HFF-Myc (cell line): Measurements from ENCODE around the gene EME2.

Source experiments
- DNase-seq: peaks from one replicate; pipeline ENCODE4 v3.0.0-alpha.2; 2011; ENCODE audit warnings: low read depth; ENCODE audit errors: extremely low read depth
- H3K4me3 ChIP-seq: replicated peaks from 2 replicates; pipeline ENCODE4 v1.5.1; 2011; ENCODE audit warnings: low read depth, mild to moderate bottlenecking, control low read depth, low read length
- TF ChIP-seq, protein P1 (sequence below): IDR thresholded peaks from 2 replicates; pipeline ENCODE4 v1.5.1; 2012; ENCODE audit warnings: mild to moderate bottlenecking, low read depth, low read length, control low read depth; ENCODE audit errors: missing control alignments

The EME2 gene

DNA sequence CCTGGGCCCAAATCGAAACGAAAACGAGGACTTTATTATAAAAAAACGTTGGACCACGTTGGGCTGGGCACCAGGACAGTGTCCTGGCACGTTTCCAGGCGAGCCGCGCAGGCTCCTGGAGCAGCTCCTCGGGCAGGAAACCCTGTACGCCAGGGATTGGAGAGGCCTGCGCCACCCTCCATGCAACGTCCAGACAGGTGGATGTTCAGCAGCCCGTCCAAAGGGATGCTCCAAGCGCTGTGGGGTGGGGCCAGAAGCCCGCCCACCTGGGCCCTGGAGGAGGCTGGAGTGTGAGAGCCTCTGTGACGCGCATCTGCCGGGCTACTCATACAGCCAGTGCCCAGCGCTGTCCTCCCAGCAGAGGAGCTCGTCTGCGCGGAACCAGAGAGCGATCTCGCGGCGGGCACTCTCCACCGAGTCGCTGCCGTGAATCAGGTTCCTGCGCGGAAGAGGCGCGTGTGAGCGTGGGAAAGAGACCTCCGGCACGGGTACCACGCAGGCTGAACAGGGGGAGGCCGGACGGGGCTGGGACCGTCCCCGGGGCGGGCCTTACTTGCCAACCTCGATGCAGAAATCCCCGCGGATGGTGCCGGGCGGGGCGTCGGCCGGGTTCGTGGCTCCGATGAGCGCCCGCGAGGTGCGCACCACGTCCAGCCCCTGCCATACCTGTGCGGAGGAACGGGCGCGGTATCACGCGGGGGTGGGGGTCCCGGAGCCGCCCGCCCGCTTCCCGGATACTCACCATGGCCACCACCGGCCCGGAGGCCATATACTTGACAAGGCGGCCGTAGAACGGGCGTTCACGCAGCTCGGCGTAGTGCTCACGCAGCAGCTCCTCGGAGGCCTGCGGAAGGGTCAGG lies 2.1 kb upstream of the EME2 start:
- peak overlapping the region; percentile 91 for H3K4me3 ChIP-seq
- TF ChIP-seq, protein P1, sequence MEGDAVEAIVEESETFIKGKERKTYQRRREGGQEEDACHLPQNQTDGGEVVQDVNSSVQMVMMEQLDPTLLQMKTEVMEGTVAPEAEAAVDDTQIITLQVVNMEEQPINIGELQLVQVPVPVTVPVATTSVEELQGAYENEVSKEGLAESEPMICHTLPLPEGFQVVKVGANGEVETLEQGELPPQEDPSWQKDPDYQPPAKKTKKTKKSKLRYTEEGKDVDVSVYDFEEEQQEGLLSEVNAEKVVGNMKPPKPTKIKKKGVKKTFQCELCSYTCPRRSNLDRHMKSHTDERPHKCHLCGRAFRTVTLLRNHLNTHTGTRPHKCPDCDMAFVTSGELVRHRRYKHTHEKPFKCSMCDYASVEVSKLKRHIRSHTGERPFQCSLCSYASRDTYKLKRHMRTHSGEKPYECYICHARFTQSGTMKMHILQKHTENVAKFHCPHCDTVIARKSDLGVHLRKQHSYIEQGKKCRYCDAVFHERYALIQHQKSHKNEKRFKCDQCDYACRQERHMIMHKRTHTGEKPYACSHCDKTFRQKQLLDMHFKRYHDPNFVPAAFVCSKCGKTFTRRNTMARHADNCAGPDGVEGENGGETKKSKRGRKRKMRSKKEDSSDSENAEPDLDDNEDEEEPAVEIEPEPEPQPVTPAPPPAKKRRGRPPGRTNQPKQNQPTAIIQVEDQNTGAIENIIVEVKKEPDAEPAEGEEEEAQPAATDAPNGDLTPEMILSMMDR = no peak
- no peak for DNase-seq

DNA sequence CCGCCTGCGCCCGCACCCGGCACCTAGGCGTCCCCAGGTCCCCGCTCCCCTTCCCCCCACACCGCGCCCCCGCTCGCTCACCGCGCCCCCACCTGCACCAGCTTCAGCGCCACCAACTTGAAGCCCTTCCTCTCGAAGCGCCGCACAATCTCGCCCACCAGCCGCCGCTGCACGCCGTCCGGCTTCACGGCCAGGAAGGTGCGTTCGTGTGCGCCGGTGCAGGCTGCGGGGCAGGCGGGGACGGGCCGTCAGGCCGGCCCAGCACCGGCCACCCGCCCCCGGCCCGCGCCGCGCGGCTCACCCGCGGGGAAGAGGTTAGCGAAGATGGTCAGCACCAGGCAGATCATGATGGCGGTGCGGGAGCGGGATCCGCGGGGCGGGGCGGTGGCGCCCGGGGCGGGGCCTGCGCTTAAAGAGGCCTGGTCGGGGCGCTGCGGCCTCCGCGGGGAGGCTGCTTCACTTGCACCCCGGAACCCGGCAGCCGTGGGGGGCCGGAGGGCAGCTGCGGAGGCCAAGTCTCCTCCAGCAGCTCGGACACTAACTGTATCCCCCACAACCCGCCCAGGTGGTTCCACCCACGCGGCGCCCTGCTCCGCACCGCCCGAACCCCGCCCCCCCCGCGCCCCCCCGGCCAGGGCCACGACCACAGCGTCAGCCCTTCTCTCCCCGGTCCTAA lies 1.3 kb upstream of the EME2 start, which contains the start of gene NME3:
TSS of gene NME3 (minus strand) at position 356 of the 676 bp plus-strand sequence. CDS start at position 347, 9 bp downstream.
- H3K4me3 ChIP-seq = peak within 1 kb of the TSS; percentile 91
- TF ChIP-seq, protein P1 = no peak
- no peak for DNase-seq

GRCh38 chr16:1771864-1772361 lies 697 bp upstream of the EME2 start:
- TF ChIP-seq, protein P1 = no peak
- no peak for DNase-seq
- H3K4me3 ChIP-seq = peak overlapping the region; percentile 91

DNA sequence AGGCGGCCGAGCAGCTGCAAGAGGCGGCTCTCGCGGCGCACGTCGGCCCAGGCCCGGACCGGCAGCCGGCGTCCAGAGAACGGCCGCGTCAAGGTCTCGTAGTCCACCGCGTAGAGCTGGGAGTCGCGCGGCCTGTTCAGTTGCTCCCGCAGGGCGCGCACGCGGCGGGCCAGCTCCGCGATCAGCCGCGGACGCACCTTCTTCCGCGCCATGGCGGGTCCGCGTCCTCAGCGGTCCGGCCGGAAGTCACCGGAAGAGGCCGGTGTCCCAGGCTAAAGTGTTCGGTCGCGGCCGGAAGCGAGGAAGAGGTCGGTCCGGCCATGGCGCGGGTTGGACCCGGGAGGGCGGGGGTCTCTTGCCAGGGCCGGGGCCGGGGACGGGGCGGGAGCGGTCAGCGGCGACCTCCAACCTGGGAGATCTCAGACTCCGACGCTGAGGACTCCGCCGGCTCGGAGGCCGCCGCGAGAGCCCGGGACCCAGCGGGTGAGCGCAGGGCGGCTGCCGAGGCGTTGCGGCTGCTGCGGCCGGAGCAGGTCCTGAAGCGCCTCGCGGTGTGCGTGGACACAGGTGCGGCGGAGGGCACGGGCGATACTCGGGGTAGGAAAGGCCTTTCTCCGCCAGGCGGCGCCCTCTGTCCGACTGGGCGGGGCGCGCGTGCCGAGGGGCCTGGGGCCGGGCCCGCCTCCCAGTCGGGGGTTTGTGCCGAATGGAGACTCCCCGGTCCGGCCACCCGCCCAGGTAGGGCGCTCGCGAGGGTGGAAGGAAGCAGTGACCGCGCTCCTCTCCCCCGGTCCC lies 495 bp downstream of the EME2 start, which contains the start of gene MRPS34:
TSS of gene MRPS34 (minus strand) at position 227 of the 795 bp plus-strand sequence. CDS start at position 212, 15 bp downstream.
- DNase-seq = no peak

GRCh38 chr16:1773703-1774447 lies 1.3 kb downstream of the EME2 start:
- peak overlapping the region; percentile 91 for H3K4me3 ChIP-seq
- TF ChIP-seq, protein P1 = no peak
- DNase-seq = no peak

More for the DNA sequence above, 495 bp downstream of the EME2 start, which contains the start of gene MRPS34:
- TF ChIP-seq, protein P1 = peak; percentile 69
- peak within 1 kb of the TSS; percentile 91 for H3K4me3 ChIP-seq
